DLD1 (cell line): Measurements from ENCODE around the gene JTB.
"Not testable (repeated sequence)": the region's sequence is repeated elsewhere in the genome, so short reads cannot be mapped to it uniquely, and the experiment has no call there.

Experiments
- in situ Hi-C: cut with HindIII; loops from 2 replicates; pipeline ENCODE4 v1.10.0; 2017; ENCODE audit warnings: low sequenced_read_pairs

The JTB gene

GRCh38 chr1:153979091-153979490 is 1.6 kb upstream of the JTB start:
- in situ Hi-C loops = not testable (repeated sequence)

GRCh38 chr1:153978274-153978909 is 918 bp upstream of the JTB start:
- in situ Hi-C loops = no loop called here

- in situ Hi-C loops = no loop called here
Measured at GRCh38 chr1:153976819-153977249, 640 bp downstream of the JTB start.

- in situ Hi-C loops = no loop called here
Measured at GRCh38 chr1:153973525-153973924, 3.9 kb downstream of the JTB start.

GRCh38 chr1:153973071-153973470 is 4.4 kb downstream of the JTB start:
- in situ Hi-C loops = no loop called here

GRCh38 chr1:153970346-153970745 is 7.1 kb downstream of the JTB start:
- in situ Hi-C loops = no loop called here

- in situ Hi-C loops = no loop called here
Measured at GRCh38 chr1:153968972-153969371, 8.5 kb downstream of the JTB start.

GRCh38 chr1:153968408-153968807 is 9.1 kb downstream of the JTB start:
- in situ Hi-C loops = no loop called here

- in situ Hi-C loops = no loop called here
Measured at GRCh38 chr1:153968000-153968363, 9.5 kb downstream of the JTB start.

- in situ Hi-C loops = no loop called here
Measured at GRCh38 chr1:153967107-153967999, 10.1 kb downstream of the JTB start, which contains the start of gene CREB3L4. TSS of gene CREB3L4 (plus strand) at chr1:153967902. CDS start at chr1:153968526, 624 bp downstream.

GRCh38 chr1:153963850-153964331 is 13.6 kb downstream of the JTB start:
- in situ Hi-C loops = no loop called here

GRCh38 chr1:153963030-153963849 is 14.2 kb downstream of the JTB start, which contains the start of gene SLC39A1:
TSS of gene SLC39A1 (minus strand) at chr1:153963537. CDS start at chr1:153962715, 822 bp downstream.
- in situ Hi-C loops = no loop called here

GRCh38 chr1:153962088-153963029 is 15.1 kb downstream of the JTB start:
- in situ Hi-C loops = no loop called here

- in situ Hi-C loops = no loop called here
Measured at GRCh38 chr1:153961421-153961820, 16.1 kb downstream of the JTB start.

- in situ Hi-C loops = no loop called here
Measured at GRCh38 chr1:153960206-153960605, 17.3 kb downstream of the JTB start.

GRCh38 chr1:153959454-153959853 is 18.0 kb downstream of the JTB start:
- in situ Hi-C loops = no loop called here

- in situ Hi-C loops = no loop called here
Measured at GRCh38 chr1:153958961-153959260, 18.6 kb downstream of the JTB start.

- in situ Hi-C loops = no loop called here
Measured at GRCh38 chr1:153958111-153958960, 19.1 kb downstream of the JTB start, which contains the start of gene CRTC2. TSS of gene CRTC2 (minus strand) at chr1:153958612. CDS start at chr1:153958497, 115 bp downstream.

GRCh38 chr1:153957744-153958110 is 19.7 kb downstream of the JTB start:
- in situ Hi-C loops = no loop called here
